HEK293 (cell line): ENCODE results near the gene NOA1.

Experiments used
- CTCF ChIA-PET: fragments of 350-600 bp; formaldehyde crosslinking; extraction: SDS; loops from one replicate; lab custom pipeline; 2021; ENCODE audit warnings: antibody characterized with exemption; lab: Yijun Ruan, JAX
- POLR2A ChIA-PET: fragments of 300-600 bp; formaldehyde crosslinking; extraction: SDS; loops from one replicate; lab custom pipeline; 2020; ENCODE audit warnings: antibody characterized with exemption, inconsistent platforms; lab: Yijun Ruan, JAX
- H3K27ac ChIP-seq: fragments of 200-500 bp; sonication (Bioruptor generic); 2 replicates; pipeline ENCODE4 v1.5.1; 2014; ENCODE audit warnings: low read depth, low read length, control low read depth, inconsistent platforms; ENCODE audit errors: extremely low read depth
- H3K36me3 ChIP-seq, 2 experiments: fragments of 200-500 bp in 1 of 2; sonication (Bioruptor generic) in 1 of 2; 1 replicate in 1 of 2; 2 replicates in 1 of 2; pipeline ENCODE4 v1.5.1; 2014 to 2017; ENCODE audit warnings: inconsistent platforms in 2 of 2, low read length in 2 of 2; ENCODE audit not compliant: control insufficient read depth in 2 of 2, insufficient read depth in 1 of 2
- H3K4me1 ChIP-seq: fragments of 200-500 bp; sonication (Bioruptor generic); 2 replicates; pipeline ENCODE4 v1.5.1; 2014; ENCODE audit warnings: mild to moderate bottlenecking, low read length, inconsistent platforms; ENCODE audit not compliant: control insufficient read depth, insufficient read depth
- H3K4me3 ChIP-seq: 2 replicates; pipeline ENCODE4 v1.5.1; 2011; ENCODE audit warnings: low read depth, mild to moderate bottlenecking, control low read depth, low read length, moderate library complexity
- H3K9me3 ChIP-seq: fragments of 200-500 bp; sonication (Bioruptor generic); 2 replicates; pipeline ENCODE4 v1.5.1; 2014; ENCODE audit warnings: low read depth, low read length, inconsistent platforms; ENCODE audit not compliant: control insufficient read depth, insufficient read depth
- GLIS1 ChIP-seq: fragments of 450-650 bp; formaldehyde crosslinking; IDR thresholded peaks from 2 replicates; pipeline ENCODE4 v1.5.1; 2016; ENCODE audit warnings: missing biosample characterization, missing genetic modification characterization
- IKZF3 ChIP-seq: fragments of 450-650 bp; IDR thresholded peaks from 2 replicates; pipeline ENCODE4 v1.5.0; 2018; ENCODE audit warnings: missing biosample characterization, mild to moderate bottlenecking, missing genetic modification characterization, moderate library complexity
- MZF1 ChIP-seq: fragments of 450-650 bp; formaldehyde crosslinking; IDR thresholded peaks from 2 replicates; pipeline ENCODE4 v1.5.1; 2017; ENCODE audit warnings: missing biosample characterization, missing genetic modification characterization, borderline replicate concordance
- PRDM1 ChIP-seq: fragments of 450-650 bp; formaldehyde crosslinking; IDR thresholded peaks from 2 replicates; pipeline ENCODE4; 2016; ENCODE audit warnings: missing biosample characterization, missing genetic modification characterization
- ZBTB17 ChIP-seq: fragments of 450-650 bp; formaldehyde crosslinking; IDR thresholded peaks from 2 replicates; pipeline ENCODE4 v1.5.1; 2016; ENCODE audit warnings: missing biosample characterization, missing genetic modification characterization
- ZIC2 ChIP-seq: fragments of 450-650 bp; formaldehyde crosslinking; IDR thresholded peaks from 2 replicates; pipeline ENCODE4 v1.5.1; 2016; ENCODE audit warnings: missing biosample characterization, missing genetic modification characterization
- ZNF10 ChIP-seq: fragments of 450-650 bp; formaldehyde crosslinking; IDR thresholded peaks from 2 replicates; pipeline ENCODE4 v1.5.1; 2017; ENCODE audit warnings: missing biosample characterization, missing genetic modification characterization
- ZNF140 ChIP-seq: fragments of 450-650 bp; formaldehyde crosslinking; IDR thresholded peaks from 2 replicates; pipeline ENCODE4 v1.5.1; 2016; ENCODE audit warnings: missing biosample characterization, missing genetic modification characterization
- ZNF155 ChIP-seq: fragments of 450-650 bp; formaldehyde crosslinking; IDR thresholded peaks from 2 replicates; pipeline ENCODE4 v1.5.1; 2016; ENCODE audit warnings: missing biosample characterization, missing genetic modification characterization
- ZNF184 ChIP-seq: fragments of 450-650 bp; IDR thresholded peaks from 2 replicates; pipeline ENCODE4 v1.5.1; 2018; ENCODE audit warnings: missing biosample characterization, mild to moderate bottlenecking, missing genetic modification characterization
- ZNF354C ChIP-seq: fragments of 450-650 bp; formaldehyde crosslinking; IDR thresholded peaks from 2 replicates; pipeline ENCODE4 v1.5.1; 2016; ENCODE audit warnings: missing biosample characterization, missing genetic modification characterization, low read depth, borderline replicate concordance
- ZNF366 ChIP-seq: fragments of 450-650 bp; formaldehyde crosslinking; conservative IDR thresholded peaks from 2 replicates; pipeline ENCODE4 v1.5.1; 2016; ENCODE audit warnings: missing biosample characterization, missing genetic modification characterization
- ZNF529 ChIP-seq: fragments of 450-650 bp; formaldehyde crosslinking; IDR thresholded peaks from 2 replicates; pipeline ENCODE4 v1.5.1; 2017; ENCODE audit warnings: missing genetic modification characterization, missing biosample characterization; ENCODE audit not compliant: insufficient replicate concordance
- ZNF555 ChIP-seq: fragments of 450-650 bp; formaldehyde crosslinking; conservative IDR thresholded peaks from 2 replicates; pipeline ENCODE4 v1.5.1; 2017; ENCODE audit warnings: missing biosample characterization, mild to moderate bottlenecking, missing genetic modification characterization, inconsistent platforms
- ZNF600 ChIP-seq: fragments of 450-650 bp; formaldehyde crosslinking; IDR thresholded peaks from 2 replicates; pipeline ENCODE4 v1.5.1; 2016; ENCODE audit warnings: missing biosample characterization, missing genetic modification characterization
- ZXDB ChIP-seq: fragments of 450-650 bp; formaldehyde crosslinking; IDR thresholded peaks from 2 replicates; pipeline ENCODE4 v1.5.1; 2016; ENCODE audit warnings: missing biosample characterization, missing genetic modification characterization
- TF ChIP-seq, protein P1 (sequence below): fragments of 450-650 bp; formaldehyde crosslinking; IDR thresholded peaks from 2 replicates; pipeline ENCODE4 v1.5.1; 2016; ENCODE audit warnings: missing biosample characterization, missing genetic modification characterization, low read depth
- TF ChIP-seq, protein P2 (sequence below): fragments of 450-650 bp; formaldehyde crosslinking; IDR thresholded peaks from 2 replicates; pipeline ENCODE4 v1.5.1; 2016; ENCODE audit warnings: missing biosample characterization, missing genetic modification characterization
- TF ChIP-seq, protein P3 (sequence below): fragments of 450-650 bp; formaldehyde crosslinking; IDR thresholded peaks from 2 replicates; pipeline ENCODE4 v1.5.1; 2016; ENCODE audit warnings: missing biosample characterization, missing genetic modification characterization
- TF ChIP-seq, protein P4 (sequence below): fragments of 450-650 bp; formaldehyde crosslinking; IDR thresholded peaks from 2 replicates; pipeline ENCODE4 v1.5.1; 2016; ENCODE audit warnings: missing biosample characterization, missing genetic modification characterization

Gene NOA1

DNA sequence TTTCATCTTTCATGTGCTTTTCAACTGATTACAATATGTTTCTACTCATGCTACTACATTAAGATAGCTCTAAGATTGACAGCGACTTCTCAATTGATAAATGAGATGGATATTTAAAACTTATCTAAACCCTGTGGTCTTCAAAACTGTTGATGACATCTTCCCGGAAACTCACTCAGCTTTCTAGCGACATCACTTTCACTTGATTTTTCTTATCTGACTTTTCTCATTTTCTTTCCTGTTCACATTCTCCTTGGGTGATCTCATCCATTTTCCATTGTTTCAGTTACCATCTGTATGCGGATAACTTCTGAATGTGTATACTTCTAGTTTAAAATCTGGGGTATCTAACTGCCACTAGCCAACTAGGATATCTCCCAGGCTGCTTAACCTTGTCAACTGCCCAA is 4.4 kb upstream of the NOA1 start (continued):
- TF ChIP-seq GLIS1 (tag by site-specific recombination) (no peak), PRDM1 (tag by site-specific recombination) (peak; percentile 91), ZBTB17 (tag by site-specific recombination) (0 out of 2 replicates have a peak, but pooled peaks have one; percentile 29), ZIC2 (tag by site-specific recombination) (no peak), ZNF140 (tag by site-specific recombination) (no peak), ZNF366 (tag by site-specific recombination) (0 out of 2 replicates have a peak, but pooled peaks have one; percentile 24), ZNF184 (no peak)
- TF ChIP-seq, protein P1, sequence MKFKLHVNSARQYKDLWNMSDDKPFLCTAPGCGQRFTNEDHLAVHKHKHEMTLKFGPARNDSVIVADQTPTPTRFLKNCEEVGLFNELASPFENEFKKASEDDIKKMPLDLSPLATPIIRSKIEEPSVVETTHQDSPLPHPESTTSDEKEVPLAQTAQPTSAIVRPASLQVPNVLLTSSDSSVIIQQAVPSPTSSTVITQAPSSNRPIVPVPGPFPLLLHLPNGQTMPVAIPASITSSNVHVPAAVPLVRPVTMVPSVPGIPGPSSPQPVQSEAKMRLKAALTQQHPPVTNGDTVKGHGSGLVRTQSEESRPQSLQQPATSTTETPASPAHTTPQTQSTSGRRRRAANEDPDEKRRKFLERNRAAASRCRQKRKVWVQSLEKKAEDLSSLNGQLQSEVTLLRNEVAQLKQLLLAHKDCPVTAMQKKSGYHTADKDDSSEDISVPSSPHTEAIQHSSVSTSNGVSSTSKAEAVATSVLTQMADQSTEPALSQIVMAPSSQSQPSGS (tag by site-specific recombination), result peak; percentile 52

DNA sequence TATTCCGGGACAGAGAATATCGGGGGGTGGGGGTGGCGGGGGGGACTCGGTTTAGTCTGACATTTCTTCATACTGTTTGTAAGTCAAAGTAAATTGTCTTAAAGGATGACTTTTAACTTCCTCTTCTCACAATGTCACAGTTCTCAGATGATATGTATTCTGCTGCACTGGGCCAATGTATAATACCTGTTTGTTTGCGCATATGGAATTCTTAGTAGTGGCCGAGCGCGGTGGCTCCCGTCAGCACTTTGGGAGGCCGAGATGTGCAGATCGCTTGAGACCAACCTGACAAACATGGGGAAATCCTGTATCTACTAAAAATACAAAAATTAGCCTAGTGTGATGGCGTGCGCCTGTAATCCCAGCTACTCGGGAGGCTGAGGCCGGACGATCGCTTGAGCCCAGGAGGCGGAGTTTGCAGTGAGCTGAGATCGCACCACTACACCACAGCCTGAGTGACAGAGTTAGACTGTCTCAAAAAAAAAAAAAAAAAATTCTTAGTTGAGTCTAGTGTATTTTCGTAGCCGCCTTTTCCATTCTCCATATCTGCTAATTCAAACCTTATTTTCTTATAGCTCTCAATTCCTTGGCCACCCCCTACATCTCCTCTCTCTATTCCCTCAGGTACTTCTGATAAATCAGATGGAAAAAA is 2.1 kb upstream of the NOA1 start:
- no peaks in the 10 kb centered on the region for H3K9me3 ChIP-seq
- CTCF ChIA-PET, result interaction anchor here (0.6 kb wide), 2 partner anchors 13 to 27 kb away, joined by 3 read pairs; no protein-coding TSS in a partner anchor
- TF ChIP-seq, protein P2, sequence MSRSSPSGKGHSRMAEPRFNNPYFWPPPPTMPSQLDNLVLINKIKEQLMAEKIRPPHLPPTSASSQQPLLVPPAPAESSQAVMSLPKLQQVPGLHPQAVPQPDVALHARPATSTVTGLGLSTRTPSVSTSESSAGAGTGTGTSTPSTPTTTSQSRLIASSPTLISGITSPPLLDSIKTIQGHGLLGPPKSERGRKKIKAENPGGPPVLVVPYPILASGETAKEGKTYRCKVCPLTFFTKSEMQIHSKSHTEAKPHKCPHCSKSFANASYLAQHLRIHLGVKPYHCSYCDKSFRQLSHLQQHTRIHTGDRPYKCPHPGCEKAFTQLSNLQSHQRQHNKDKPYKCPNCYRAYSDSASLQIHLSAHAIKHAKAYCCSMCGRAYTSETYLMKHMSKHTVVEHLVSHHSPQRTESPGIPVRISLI (tag by site-specific recombination), result peak; percentile 96
- TF ChIP-seq ZNF10 (tag by site-specific recombination) (no peak), IKZF3 (tag by site-specific recombination) (no peak), ZNF600 (0 out of 2 replicates have a peak, but pooled peaks have one; percentile 11), ZNF155 (tag by site-specific recombination) (no peak), ZXDB (tag by site-specific recombination) (no peak), ZNF529 (tag by site-specific recombination) (no peak), MZF1 (tag by site-specific recombination) (no peak), ZNF555 (tag by site-specific recombination) (no peak), ZNF354C (tag by site-specific recombination) (no peak)
- TF ChIP-seq, protein P3, sequence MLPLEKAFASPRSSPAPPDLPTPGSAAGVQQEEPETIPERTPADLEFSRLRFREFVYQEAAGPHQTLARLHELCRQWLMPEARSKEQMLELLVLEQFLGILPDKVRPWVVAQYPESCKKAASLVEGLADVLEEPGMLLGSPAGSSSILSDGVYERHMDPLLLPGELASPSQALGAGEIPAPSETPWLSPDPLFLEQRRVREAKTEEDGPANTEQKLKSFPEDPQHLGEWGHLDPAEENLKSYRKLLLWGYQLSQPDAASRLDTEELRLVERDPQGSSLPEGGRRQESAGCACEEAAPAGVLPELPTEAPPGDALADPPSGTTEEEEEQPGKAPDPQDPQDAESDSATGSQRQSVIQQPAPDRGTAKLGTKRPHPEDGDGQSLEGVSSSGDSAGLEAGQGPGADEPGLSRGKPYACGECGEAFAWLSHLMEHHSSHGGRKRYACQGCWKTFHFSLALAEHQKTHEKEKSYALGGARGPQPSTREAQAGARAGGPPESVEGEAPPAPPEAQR (tag by site-specific recombination), result no peak
- TF ChIP-seq, protein P4, sequence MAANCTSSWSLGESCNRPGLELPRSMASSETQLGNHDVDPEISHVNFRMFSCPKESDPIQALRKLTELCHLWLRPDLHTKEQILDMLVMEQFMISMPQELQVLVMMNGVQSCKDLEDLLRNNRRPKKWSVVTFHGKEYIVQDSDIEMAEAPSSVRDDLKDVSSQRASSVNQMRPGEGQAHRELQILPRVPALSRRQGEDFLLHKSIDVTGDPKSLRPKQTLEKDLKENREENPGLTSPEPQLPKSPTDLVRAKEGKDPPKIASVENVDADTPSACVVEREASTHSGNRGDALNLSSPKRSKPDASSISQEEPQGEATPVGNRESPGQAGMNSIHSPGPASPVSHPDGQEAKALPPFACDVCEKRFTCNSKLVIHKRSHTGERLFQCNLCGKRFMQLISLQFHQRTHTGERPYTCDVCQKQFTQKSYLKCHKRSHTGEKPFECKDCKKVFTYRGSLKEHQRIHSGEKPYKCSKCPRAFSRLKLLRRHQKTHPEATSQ (tag by site-specific recombination), result no peak
- TF ChIP-seq, all 188 proteins: peak for 2
- peak overlapping the region; percentile 84 for H3K27ac ChIP-seq
- no peaks in the 10 kb centered on the region; the same call in 1 of the 2 replicates for H3K4me1 ChIP-seq
- H3K4me3 ChIP-seq, result peak overlapping the region; percentile 82
- peaks cover 0 to 5% of the 10 kb centered on the region in 2 experiments; a peak in 2 of 3 replicates for H3K36me3 ChIP-seq
- POLR2A ChIA-PET, result interaction anchor here (0.5 to 3.4 kb wide), 8 partner anchors 8 to 122 kb away, joined by 3 to 15 read pairs (median 6); partner anchors contain the start of gene REST
